LHCN-M2 (cell line): ENCODE measurements around the gene TAS2R41. TPM values are rescaled to one million over a fixed set of nuclear protein-coding genes. Genes with fewer than 3 reads are reported as not detected.
"Not testable (repeated sequence)": the region's sequence is repeated elsewhere in the genome, so short reads cannot be mapped to it uniquely, and the experiment has no call there.

ENCODE experiments used
- DNase-seq: peaks from one replicate; pipeline ENCODE4 v3.0.0-alpha.2; 2012; ENCODE audit warnings: low read depth
- total RNA-seq: library from RNA; depleted of rRNA; stranded (reverse); fragments of >200 nt; gene quantifications from 2 replicates; pipeline ENCODE4 v1.2.3, GENCODE V29; 2014

TAS2R41 gene
- total RNA-seq, 1 experiment from 2014 or later, result not detected

DNA sequence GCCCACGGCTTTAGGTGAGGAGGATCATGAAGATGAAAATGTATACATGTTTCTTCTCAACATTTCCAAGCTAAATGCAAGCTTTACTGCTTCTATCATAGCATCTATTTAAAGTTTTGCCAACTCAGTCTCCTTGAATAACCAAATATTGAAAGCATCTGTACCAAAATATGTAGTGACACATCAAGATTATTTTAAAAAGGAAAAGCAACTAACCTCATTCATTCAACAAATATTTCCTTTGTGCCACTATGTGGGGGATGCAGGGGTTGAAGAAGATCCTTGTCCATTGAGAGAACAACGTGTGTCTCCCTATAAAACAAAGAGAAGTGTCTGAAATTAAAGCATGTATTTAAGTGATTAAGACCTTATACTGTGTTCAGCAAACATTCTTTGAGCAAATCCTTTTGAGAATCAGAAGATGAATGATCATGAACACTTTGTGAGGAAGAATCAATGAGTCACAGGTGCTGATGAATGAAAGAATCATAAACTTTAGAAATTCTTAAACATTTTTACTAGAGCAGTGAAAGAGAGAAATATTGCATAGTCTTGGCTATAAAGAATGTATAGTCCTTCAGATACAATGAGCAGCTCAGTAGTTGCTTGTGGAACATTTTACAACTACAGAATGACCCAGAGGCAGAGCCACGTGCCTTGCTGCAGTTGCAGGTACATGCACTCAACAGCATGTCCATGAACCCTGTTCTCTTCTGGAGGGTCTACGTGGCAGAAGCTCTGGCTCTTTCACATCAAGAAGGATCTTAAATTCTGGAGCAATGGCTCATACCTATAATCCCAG lies 20.5 kb upstream of the TAS2R41 start:
- no peak for DNase-seq

DNA sequence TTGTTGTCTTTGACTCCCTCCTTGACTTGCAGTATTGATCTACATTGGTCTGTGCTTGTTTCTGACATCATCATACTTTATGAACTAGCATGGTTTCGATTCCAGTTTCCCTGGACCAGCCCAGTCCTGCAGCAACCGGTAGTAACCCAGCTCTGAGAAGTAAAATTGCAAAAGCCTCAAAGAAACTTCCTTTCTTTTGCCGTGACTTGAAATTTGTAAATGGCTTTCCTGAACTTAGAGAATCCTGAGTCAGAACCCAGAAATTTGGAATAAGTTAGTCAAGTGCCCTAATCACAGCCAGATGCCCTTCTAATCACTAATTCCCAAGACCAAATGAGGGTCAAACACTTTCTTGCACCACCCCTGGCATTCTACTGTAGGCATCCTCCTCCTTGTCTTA lies 19.4 kb upstream of the TAS2R41 start:
- DNase-seq, result no peak

DNA sequence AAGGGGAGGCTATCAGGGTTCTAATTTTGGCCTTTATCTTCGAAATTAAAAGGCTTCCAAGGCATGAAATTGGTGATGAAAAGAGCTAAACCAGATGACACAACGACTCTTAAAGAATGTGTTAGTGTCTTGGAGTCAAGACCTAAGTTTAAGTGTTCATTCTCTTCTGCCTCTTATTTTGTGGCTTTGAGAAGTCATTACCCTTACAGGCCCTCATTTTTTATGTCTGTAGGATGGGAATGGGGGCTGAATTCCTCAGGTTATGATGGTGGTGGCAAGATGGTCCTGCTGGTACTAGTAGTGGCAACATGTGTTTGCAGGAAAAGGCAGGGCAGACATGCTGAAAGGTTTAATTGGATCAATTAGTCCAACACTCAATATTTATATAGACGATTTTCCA lies 19.0 kb upstream of the TAS2R41 start:
- no peak for DNase-seq

DNA sequence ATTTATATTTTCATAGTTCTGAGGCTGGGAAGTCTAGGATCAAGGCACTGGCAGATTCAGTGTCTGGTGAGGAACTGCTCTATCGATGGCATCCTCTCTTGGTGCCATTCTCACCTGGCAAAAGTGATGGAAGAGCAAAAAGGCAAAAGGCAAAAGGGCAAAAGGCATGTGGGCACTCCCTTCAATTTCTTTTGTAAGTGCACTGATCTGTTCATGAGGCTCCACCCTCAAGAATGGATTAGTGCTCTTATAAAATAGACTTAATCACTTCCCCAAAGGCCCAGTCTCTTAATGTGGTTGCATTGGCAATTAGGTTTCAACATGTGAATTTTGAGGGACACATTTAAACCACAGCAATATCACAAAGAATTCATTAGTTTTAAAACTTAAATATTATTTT lies 18.3 kb upstream of the TAS2R41 start:
- no peak for DNase-seq

DNA sequence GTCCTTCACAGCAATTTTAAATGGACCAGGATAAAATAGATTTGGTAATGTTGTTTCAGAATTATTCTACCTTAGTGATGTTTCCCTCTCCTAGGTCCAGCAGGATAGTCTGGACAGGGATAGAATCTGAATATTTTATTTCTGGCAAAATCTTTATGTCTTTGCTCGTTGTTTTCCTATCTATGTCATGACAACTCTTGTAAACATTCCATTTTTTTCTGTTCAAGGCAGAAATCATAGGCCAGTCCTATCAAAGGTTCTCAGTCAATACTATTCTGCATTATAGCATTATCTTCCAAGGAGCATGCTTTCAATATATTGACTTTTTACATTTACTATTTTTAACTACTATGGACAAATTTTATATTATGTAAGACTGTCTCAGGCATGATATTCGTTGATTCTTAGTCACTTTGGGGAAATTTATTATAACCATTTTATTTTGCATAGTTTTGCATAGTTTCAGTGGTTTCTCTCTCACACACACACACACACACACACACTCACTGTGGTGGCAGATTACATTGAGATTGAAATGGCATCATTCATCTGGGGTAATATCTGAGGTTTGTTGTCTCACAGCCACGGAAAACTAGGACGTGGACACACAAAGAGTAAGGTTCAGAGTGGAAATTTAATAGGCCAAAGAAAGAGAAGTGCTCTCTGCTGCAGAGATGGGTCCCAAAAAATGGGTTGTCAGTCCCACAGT lies 17.2 kb upstream of the TAS2R41 start:
- no peak for DNase-seq

DNA sequence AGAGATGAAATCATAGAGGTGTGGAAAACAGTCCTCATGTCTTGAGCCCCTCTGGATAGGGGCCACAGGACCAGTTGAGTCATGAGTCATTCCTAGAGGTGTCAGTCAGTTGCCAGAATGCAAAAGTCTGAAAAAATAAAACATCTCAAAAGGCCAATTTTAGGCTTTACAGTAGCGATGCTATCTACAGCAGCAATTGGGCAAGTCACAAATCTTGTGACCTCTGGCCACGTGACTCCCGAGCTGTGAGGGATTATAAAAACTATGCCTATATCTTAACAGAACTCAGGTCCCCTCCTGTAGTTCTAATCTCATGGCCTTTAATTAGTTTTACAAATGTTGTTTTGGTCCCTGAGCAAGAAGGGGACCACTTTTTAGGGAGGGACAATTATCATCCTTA lies 15.6 kb upstream of the TAS2R41 start:
- DNase-seq, result no peak

DNA sequence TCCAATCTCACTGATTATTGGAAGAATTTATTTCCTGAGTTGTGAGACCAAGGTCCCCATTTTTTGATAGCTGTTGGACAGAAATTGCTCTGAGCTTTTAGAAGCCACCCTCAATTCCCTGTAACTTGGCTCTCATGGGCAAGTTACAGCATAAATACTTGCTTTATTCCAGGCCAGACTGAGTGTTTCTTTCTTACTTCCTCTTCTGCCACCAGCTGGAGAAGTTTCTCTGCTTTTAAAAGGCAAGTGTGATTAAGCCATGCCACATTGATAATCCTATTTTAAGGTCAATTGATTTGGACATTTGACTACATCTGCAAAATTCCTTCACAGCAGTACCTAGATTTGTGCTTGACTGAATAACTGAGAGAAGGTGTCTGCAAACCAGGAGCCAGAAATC lies 14.1 kb upstream of the TAS2R41 start:
- no peak for DNase-seq

DNA sequence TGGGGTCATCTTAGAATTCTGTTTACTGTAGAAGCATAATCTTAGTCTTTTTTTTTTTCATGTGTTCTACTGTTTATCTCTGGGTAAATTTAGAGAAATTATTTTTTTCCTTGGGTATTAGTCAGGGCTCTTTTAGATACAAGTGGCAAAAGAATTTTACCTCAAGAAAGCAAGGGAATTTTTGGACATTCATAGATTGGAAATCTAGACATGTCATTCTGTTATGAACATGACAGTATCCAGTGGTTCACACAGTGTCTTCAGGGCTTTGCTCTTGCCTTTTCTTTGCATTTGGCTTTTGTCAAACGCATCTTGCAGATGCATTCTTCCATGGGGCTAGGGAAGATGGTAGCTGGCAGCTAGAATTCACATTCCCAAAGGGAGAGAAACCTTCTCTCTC lies 13.7 kb upstream of the TAS2R41 start:
- no peak for DNase-seq

DNA sequence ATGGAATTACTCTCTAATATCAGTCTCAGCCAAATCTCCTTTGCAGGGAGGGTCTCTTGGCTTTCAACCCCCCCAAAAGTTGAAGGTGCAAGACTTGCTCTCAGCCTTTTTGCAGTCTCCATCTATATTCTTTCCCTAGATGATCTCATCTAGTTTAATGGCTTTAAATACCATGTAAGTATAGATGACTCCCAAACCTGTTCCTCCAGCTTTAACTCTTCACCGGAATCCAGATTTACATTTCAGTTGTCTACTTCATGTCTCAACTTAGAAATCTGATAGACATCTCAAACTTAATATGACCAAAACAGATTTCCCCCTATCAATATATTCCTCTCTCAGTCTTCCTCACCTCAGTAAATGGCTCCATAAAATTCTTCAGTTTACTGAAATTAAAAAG lies 9.9 kb upstream of the TAS2R41 start:
- no peak for DNase-seq

DNA sequence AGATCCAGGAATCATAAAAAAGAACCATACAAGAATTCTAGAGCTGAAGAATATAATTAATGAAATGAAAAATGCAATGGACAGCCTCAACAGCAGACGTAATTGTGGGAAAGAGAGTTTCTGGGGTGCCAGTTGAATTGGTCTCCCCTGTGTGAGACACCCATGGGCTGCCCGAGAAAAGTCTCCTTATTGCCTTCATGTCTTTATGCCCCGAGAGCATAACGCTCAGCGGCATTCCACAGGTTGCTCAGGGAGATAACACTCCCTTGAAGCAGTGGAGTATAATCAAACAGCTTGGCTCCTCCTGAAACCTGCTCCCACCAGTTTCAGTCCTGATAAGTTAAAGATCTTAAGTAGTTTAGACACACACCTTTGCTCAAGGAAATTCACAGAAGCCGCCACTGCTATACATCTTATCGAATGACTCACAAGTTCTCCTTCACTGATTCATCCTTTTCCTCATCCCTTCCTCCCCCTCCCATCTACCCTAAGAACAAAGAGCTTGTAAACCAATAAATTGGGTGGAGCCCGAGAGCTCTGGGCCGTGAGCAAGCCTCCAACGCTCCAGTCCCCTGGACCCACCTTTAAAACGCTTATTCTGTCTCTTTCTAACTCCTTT lies 5.5 kb upstream of the TAS2R41 start:
- DNase-seq, result not testable (repeated sequence)

DNA sequence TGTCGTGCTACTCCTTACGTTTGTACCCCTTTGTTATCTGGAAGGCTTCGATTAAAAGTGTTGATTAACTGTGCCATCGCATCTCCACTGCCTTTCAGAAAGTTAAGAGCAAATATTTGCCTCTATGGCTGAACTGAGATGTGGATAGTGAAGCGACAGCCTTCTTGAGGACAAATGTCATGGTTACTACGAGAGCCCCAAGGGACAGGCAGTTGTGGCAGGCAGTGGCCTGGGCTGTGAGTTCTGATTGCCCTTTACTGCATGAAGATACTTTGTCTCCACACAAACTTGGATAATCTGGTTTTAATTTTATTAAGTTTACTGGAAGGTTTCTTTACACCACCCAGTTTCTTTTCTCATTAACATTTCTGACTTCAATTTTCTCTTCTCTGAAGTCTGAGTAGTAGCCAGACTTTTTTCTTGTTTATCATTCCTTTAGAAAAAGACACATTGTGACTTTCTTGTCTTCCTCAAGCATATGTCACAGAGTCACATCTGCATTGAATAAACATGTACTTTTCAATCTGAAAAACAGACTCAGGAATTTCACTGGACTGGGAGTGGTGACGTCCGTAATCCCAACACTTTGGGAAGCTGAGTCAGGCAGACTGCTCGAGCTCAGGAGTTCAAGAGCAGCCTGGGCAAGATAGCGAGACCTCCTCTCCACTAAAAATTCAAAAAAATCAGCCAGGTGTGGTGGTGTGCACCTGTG lies 1.5 kb downstream of the TAS2R41 start:
- DNase-seq, result no peak

DNA sequence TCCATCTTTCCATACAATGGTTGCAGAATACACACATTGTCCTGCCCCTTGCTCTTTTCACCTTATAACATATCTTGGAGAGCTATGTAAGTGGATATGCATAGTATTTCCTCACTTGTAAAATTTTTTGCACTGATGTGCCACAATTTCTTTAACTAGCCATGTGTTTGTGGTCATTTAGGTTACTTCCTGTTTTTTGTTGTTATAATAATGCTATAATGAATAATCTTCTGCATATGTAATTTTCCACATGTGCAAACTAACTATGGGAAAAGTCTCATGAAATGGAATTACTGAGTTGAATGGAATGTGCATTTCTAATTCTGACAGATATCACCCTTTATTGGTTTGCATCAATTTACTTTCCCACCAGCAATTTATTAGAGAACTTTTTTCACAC lies 2.8 kb downstream of the TAS2R41 start:
- DNase-seq, result no peak

DNA sequence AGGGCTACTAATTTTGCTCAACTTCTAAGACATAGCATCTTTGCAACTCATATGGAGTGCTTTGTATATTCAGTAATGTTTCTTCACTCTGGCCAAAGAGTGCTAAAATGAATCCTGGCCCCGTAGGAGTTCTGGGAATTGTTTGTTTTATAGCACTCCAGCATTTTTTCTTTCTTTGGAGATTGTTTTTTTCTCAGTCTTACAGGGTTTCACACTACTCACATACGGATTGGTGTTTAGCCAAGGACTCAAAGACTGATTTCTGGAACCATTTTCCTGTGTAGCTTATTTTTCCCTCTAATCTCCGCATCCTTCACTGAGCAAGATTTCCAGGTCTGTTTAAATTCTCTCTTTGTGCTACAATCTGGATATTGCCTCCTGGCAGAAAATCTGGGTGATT lies 6.4 kb downstream of the TAS2R41 start:
- DNase-seq, result no peak

DNA sequence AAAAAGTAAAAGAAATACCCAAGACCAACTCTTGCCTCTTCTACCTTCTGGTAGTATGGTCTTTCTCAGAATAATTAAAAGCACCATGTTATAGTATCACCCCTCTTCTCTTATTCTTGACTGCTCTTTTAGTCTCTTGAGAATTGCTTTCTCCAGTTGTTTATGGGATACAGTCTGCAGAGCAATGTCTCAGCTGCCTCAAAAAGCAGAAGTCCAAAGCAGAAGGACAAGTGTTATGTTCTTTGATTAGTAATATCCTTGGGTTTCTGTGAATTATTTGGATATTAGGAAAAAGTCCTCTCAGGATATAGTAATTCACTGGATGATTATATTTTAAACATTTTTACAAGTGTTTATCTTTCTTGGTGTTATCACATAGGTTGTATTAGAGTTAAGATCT lies 7.4 kb downstream of the TAS2R41 start:
- DNase-seq, result no peak

DNA sequence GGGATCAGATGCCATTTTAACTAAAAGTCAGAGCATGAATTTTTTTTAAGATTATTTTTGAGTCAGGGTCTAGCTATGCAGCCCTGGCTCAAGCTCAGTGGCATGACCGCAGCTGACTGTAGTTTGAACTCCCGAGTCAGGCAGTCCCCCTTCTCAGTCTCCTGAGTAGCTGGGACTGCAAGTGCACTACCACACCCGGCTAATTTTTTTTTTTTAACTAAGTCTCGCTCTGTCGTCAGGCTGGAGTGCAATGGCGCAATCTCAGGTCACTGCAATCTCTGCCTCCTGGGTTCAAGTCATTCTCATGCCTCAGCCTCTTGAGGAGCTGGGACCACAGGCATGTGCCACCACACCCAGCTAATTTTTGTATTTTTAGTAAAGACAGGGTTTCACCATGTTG lies 7.8 kb downstream of the TAS2R41 start:
- DNase-seq, result no peak

DNA sequence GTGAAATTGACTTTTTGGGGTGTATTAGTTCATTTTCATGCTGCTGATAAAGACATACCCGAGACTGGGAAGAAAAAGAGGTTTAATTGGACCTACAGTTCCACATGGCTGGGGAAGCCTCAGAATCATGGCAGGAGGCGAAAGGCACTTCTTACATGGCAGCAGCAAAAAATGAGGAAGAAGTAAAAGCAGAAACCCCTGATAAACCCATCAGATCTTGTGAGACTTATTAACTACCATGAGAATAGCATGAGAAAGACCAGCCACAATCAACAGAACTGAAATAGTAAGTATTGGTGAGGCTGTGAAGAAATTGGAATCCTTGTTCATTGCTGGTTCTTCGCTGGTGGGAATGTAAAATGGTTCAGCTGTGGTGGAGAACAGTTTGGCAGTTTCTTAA lies 8.6 kb downstream of the TAS2R41 start:
- not testable (repeated sequence) for DNase-seq

DNA sequence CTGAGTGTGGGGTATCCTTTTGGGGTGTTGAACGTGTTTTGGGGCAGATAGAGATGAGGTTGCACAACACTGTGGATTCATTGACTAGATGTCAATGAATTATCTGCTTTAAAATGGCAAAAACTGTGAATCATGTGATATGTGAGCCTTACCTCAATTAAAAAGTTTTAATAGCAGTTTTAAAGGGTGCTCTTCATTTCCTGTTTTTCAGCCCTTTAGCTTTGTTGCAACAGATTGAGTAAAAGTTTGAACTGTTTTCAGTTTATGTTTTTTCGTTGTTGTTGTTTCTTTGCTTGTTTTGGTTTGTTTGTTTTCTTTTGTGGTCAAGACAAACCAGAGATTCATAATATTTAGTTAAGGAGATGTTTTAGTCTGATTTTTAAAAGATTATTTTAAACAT lies 9.4 kb downstream of the TAS2R41 start:
- DNase-seq, result no peak

DNA sequence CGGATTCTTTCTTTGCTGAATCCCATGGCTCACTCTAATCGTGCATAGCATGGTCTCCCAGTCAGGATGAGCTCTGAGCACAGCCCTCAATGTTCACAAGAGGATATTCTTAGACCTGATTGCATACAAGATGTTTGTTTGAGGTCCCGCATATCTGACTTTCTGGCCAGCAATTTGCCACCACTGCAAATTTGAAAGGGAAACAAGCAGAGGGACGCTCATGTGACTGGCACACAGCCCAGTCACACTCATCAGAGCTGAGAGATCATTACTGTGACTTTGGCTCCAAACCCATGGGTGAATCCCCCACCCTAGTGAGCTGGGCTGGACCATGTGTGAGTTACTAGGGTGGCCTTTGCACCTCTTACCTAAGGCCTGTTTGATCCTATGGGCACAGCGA lies 9.9 kb downstream of the TAS2R41 start:
- DNase-seq, result peak; percentile 45

DNA sequence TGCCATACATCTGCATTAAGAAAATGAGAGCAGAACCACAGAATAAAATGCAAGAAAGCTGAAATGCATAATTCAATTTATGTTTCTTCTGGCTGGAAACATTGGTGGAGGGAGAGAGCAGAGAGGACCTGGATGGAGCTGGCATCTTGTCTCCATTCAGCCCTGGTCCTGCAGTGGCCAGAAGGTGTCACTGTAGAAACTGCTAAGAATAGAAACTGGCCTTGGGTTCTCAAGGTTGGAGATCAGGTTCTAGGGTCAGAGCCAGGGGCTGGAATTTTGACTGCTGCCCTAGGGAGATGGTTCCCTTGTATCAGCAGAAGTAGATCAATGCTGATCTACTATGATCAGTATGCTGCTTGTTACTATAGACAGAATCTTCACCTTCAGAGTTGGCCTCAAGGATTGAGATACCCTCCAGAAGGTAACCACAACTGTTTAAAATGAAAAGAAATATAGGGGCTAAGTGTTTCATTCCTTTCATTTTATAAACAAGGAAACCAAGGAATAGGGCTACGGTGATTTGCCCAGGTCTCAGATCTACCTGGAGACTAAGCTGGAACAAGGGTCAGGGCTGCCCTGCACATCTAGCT lies 13.1 kb downstream of the TAS2R41 start:
- peak; percentile 61 for DNase-seq

DNA sequence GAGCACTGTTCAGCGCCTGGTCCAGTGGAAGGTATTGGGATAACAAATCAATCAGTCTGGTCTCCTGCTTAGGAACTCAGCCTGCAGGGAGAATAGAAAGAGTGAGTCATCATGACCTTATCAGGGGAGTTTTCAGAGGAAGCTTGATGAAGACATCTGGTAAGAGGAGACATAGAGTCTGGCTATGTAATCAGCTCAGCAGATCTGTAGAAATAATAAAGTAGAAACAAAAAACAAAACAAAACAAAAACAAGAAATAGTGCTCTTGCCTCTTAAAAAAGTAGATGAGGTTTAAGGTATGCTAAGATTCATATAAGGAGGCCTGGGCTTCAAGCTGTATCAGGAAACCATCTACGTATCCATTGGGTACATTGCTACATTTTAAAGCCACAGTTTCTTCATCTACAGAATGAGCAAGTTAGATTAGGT lies 14.4 kb downstream of the TAS2R41 start:
- peak; percentile 78 for DNase-seq
